ENCODE results near the gene PDE4B. TPM values are rescaled to one million over a fixed set of nuclear protein-coding genes. Genes with fewer than 3 reads are reported as not detected.

The PDE4B gene
- total RNA-seq, 4 donors from 2014 or later, result 5.2 to 16.6 (median 9.6) TPM

DNA sequence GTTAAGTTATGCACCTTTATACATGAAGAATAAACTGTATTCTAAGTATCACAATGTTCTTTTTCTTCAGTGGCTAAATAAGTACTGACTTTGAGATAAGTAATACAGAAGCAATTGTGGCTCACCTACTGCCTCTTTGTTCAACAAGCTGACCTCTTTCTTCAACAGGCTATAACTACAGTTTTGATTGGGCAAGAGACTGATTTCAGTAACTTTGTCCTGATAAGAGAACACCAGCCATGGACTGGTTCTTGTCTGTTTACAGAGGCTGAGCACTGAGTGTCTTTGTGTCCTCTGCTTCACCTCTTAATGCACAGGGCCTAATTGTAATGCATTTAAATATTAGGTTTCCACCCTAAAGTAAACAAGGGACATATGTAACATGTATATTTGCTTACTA, 34.6 kb upstream of the PDE4B start:
- no peaks in the 10 kb centered on the region for H3K36me3 ChIP-seq
- TF ChIP-seq, protein P1, sequence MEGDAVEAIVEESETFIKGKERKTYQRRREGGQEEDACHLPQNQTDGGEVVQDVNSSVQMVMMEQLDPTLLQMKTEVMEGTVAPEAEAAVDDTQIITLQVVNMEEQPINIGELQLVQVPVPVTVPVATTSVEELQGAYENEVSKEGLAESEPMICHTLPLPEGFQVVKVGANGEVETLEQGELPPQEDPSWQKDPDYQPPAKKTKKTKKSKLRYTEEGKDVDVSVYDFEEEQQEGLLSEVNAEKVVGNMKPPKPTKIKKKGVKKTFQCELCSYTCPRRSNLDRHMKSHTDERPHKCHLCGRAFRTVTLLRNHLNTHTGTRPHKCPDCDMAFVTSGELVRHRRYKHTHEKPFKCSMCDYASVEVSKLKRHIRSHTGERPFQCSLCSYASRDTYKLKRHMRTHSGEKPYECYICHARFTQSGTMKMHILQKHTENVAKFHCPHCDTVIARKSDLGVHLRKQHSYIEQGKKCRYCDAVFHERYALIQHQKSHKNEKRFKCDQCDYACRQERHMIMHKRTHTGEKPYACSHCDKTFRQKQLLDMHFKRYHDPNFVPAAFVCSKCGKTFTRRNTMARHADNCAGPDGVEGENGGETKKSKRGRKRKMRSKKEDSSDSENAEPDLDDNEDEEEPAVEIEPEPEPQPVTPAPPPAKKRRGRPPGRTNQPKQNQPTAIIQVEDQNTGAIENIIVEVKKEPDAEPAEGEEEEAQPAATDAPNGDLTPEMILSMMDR (IDR thresholded peaks at IDR 0.05), result no peak
- TF ChIP-seq POLR2A (IDR thresholded peaks at IDR 0.05), result no peak
- TF ChIP-seq EP300 (IDR thresholded peaks at IDR 0.05), result no peak
- H3K27me3 ChIP-seq, result no peaks in the 10 kb centered on the region
- H3K4me1 ChIP-seq, result no peaks in the 10 kb centered on the region
- H3K9me3 ChIP-seq, result no peaks in the 10 kb centered on the region
- no peak for DNase-seq (ENCODE audit: low spot score in 2 of 2)
- no peak overlapping the region for H3K4me3 ChIP-seq
- H3K27ac ChIP-seq, result no peak overlapping the region

DNA sequence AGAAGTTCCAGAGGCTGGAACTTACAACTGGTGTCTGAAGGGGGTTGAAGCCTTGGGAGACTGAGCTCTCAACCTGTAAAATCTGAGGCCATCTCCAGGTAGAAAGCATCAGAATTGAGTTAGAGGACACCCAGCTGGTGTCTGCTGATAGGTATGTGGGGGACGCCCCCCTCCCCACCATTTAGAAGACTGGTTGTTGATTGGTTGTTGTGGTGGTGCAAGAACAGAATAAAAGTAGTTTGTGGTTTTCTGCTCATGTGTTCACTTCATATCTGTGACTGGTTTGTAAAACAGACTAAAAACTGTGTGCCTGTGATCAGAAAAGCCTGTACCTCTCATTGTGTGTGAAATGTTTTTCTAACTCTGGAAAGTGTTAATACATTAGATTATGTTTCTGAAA, 33.2 kb upstream of the PDE4B start:
- Histone ChIP-seq H3K27ac (no peak overlapping the region), H3K4me1 (no peaks in the 10 kb centered on the region), H3K9me3 (no peaks in the 10 kb centered on the region), H3K36me3 (no peaks in the 10 kb centered on the region), H3K4me3 (no peak overlapping the region), H3K27me3 (no peaks in the 10 kb centered on the region)
- WGBS, 2 donors, result 91 to 95% methylated on average over 1 of the region's 1 CpG
- no peak for DNase-seq (ENCODE audit: low spot score in 2 of 2)
- TF ChIP-seq POLR2A (IDR thresholded peaks at IDR 0.05) (no peak), EP300 (IDR thresholded peaks at IDR 0.05) (no peak)
- TF ChIP-seq, protein P1 (IDR thresholded peaks at IDR 0.05), result no peak

DNA sequence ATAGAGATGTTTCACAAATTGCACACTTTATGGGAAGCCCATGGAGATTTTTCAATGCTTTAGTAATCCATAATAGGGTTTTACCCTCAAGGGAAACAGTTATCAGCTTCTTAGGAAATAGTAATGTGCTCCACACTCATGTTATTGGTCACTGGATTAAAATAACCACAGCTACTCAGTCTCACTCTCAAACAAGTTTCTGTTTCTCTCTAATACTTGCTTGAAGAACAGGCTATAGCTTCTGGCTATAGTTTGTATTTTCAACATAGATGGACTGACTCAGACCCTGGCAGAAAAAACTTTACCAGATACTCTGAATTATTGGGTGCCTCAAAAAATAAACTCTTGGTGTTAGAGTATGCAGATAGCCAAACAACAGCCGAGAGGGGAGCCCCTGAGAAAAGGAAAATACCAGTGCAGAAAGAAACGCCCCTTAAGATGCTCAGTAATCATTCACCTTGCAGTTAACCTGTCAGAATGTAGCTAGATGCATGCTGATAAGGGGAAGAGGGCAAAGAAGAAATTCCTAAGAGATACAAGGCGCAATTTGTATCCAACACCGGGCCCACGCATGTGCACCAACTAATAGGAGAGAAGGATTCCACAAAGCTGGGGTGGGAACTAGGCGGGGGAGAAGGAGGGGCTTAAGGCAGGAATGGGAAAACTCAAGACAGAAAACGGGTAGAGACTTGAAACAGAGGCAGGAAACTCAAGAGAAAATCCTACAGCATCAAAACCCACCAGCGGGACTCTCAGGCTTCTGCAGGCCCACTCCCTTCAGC, 30.4 kb upstream of the PDE4B start:
- WGBS, 2 donors, result 58 to 60% methylated on average over 8 of the region's 8 CpGs
- no peak overlapping the region for H3K4me3 ChIP-seq
- H3K27me3 ChIP-seq, result no peaks in the 10 kb centered on the region
- DNase-seq (ENCODE audit: low spot score in 2 of 2), result no peak
- H3K36me3 ChIP-seq, result no peaks in the 10 kb centered on the region
- H3K9me3 ChIP-seq, result no peaks in the 10 kb centered on the region
- no peak overlapping the region for H3K27ac ChIP-seq
- H3K4me1 ChIP-seq, result no peaks in the 10 kb centered on the region
- TF ChIP-seq, protein P1 (IDR thresholded peaks at IDR 0.05), result no peak
- TF ChIP-seq EP300 (IDR thresholded peaks at IDR 0.05) (no peak), POLR2A (IDR thresholded peaks at IDR 0.05) (no peak)

DNA sequence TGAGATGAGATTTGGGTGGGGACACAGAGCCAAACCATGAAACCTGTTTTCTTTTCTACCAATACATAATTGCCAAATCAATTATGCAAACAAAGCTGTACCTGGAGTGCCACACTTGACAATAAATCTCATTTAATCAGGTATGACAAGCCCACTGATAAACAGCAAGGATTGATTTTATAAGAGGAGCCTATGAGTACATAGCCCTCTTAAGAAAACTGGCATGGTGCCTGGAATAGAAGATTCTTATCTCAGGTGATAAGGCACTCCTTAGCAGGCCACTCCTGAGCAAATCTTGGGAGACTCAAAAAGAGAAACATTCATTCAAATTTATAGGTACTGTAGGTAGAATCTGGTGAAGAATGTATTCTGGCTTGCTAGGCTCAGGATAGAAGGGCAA, 28.6 kb upstream of the PDE4B start:
- no peak overlapping the region for H3K27ac ChIP-seq
- TF ChIP-seq POLR2A (IDR thresholded peaks at IDR 0.05) (no peak), EP300 (IDR thresholded peaks at IDR 0.05) (no peak)
- TF ChIP-seq, protein P1 (IDR thresholded peaks at IDR 0.05), result no peak
- H3K4me1 ChIP-seq, result no peaks in the 10 kb centered on the region
- DNase-seq (ENCODE audit: low spot score in 2 of 2), result no peak
- no peak overlapping the region for H3K4me3 ChIP-seq
- H3K27me3 ChIP-seq, result no peaks in the 10 kb centered on the region
- H3K9me3 ChIP-seq, result no peaks in the 10 kb centered on the region
- H3K36me3 ChIP-seq, result no peaks in the 10 kb centered on the region

DNA sequence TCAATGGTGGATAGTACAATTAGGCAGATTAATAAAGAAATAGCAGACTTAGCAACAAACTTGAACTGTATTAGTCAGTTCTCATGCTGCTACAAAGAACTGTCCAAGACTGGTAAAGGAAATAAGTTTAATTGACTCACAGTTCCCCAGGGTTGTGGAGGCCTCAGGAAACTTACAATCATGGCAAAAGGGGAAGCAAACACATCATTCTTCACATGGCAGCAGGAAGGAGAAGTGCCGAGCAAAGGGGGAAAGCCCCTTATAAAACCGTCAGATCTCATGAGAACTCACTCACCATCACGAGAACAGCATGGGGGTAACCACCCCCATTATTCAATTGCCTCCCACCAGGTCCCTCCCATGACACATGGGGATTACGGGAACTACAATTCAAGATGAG, 27.1 kb upstream of the PDE4B start:
- Histone ChIP-seq H3K36me3 (no peaks in the 10 kb centered on the region), H3K27ac (no peak overlapping the region), H3K9me3 (no peaks in the 10 kb centered on the region), H3K4me1 (no peaks in the 10 kb centered on the region), H3K27me3 (no peaks in the 10 kb centered on the region), H3K4me3 (no peak overlapping the region)
- no peak for TF ChIP-seq POLR2A (IDR thresholded peaks at IDR 0.05)
- no peak for TF ChIP-seq EP300 (IDR thresholded peaks at IDR 0.05)
- TF ChIP-seq, protein P1 (IDR thresholded peaks at IDR 0.05), result no peak
- 56 to 82% methylated on average over 4 of the region's 4 CpGs for WGBS, 2 donors
- DNase-seq (ENCODE audit: low spot score in 2 of 2), result no peak
